HFFc6 (cell line): ENCODE results near the gene DLST. TPM values are rescaled to one million over a fixed set of nuclear protein-coding genes. Genes with fewer than 3 reads are reported as not detected.
A peak's percentile ranks its signal among the peaks of the same experiment; 100 is the strongest.

ENCODE experiments used
- DNase-seq: peaks from one replicate; pipeline ENCODE4 v3.0.0-alpha.2; 2018
- H3K27ac Mint-ChIP-seq: 2 replicates; pipeline ENCODE4 v1.8.0; 2020; ENCODE audit warnings: mild to moderate bottlenecking, mixed read lengths
- H3K27me3 Mint-ChIP-seq: 2 replicates; pipeline ENCODE4 v1.8.0; 2021; ENCODE audit warnings: mild to moderate bottlenecking, moderate library complexity, mixed read lengths; ENCODE audit not compliant: insufficient read depth
- H3K36me3 Mint-ChIP-seq: 2 replicates; pipeline ENCODE4 v1.8.0; 2021; ENCODE audit warnings: low read depth, mixed read lengths
- H3K4me1 Mint-ChIP-seq: 2 replicates; pipeline ENCODE4 v1.8.0; 2020; ENCODE audit warnings: low read depth, mixed read lengths
- H3K4me3 Mint-ChIP-seq: 2 replicates; pipeline ENCODE4 v1.8.0; 2020; ENCODE audit warnings: mild to moderate bottlenecking, moderate library complexity, mixed read lengths
- H3K9me3 Mint-ChIP-seq: 2 replicates; pipeline ENCODE4 v1.8.0; 2020; ENCODE audit warnings: mild to moderate bottlenecking, mixed read lengths
- total RNA-seq, 6 experiments: library from RNA; stranded (reverse); fragmentation: NEBNext Ultra II Directional; extraction: Animal tissue kit (Norgen Biotek cat#: 25700); gene quantifications; 2 replicates in 1 of 6; 3 replicates in 5 of 6; pipeline ENCODE4 v1.2.3, GENCODE V29; 2021
- TF ChIP-seq, protein P1 (sequence below): fragments of 200-600 bp; sonication (generic); IDR thresholded peaks from 2 replicates; pipeline ENCODE4 v1.5.0; 2021; ENCODE audit warnings: antibody characterized with exemption, mild to moderate bottlenecking

The DLST gene
- total RNA-seq, 6 experiments from 2014 or later: 97.5 to 118 (median 109) TPM

DNA sequence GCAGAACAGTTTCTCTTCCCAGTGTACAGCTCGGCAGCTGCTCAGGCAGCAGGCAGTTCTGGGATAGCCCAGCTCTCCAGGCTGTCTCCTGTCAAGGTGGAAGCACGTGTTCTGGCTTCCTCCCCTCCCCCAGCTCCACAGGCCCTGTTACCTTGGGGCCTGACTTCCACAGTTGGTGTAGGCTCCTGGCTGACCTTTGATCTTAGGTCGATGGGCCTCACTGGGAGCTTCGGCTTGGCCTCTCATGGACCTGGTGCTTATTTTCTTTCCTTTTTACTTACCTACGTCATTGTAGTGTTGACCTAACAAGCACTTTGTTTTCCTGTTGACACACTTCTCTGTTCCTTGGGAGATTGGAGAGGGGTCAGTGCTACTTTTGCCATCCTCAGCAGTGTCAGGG is 17.0 kb downstream of the DLST start:
- DNase-seq: no peak
- Mint-ChIP-seq H3K4me3 (no peak overlapping the region), H3K36me3 (peaks cover 45% of the 10 kb centered on the region), H3K4me1 (no peaks in the 10 kb centered on the region), H3K27me3 (no peaks in the 10 kb centered on the region), H3K9me3 (no peaks in the 10 kb centered on the region), H3K27ac (no peak overlapping the region; the same call in 1 of the 2 replicates)
- TF ChIP-seq, protein P1, sequence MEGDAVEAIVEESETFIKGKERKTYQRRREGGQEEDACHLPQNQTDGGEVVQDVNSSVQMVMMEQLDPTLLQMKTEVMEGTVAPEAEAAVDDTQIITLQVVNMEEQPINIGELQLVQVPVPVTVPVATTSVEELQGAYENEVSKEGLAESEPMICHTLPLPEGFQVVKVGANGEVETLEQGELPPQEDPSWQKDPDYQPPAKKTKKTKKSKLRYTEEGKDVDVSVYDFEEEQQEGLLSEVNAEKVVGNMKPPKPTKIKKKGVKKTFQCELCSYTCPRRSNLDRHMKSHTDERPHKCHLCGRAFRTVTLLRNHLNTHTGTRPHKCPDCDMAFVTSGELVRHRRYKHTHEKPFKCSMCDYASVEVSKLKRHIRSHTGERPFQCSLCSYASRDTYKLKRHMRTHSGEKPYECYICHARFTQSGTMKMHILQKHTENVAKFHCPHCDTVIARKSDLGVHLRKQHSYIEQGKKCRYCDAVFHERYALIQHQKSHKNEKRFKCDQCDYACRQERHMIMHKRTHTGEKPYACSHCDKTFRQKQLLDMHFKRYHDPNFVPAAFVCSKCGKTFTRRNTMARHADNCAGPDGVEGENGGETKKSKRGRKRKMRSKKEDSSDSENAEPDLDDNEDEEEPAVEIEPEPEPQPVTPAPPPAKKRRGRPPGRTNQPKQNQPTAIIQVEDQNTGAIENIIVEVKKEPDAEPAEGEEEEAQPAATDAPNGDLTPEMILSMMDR: no peak

DNA sequence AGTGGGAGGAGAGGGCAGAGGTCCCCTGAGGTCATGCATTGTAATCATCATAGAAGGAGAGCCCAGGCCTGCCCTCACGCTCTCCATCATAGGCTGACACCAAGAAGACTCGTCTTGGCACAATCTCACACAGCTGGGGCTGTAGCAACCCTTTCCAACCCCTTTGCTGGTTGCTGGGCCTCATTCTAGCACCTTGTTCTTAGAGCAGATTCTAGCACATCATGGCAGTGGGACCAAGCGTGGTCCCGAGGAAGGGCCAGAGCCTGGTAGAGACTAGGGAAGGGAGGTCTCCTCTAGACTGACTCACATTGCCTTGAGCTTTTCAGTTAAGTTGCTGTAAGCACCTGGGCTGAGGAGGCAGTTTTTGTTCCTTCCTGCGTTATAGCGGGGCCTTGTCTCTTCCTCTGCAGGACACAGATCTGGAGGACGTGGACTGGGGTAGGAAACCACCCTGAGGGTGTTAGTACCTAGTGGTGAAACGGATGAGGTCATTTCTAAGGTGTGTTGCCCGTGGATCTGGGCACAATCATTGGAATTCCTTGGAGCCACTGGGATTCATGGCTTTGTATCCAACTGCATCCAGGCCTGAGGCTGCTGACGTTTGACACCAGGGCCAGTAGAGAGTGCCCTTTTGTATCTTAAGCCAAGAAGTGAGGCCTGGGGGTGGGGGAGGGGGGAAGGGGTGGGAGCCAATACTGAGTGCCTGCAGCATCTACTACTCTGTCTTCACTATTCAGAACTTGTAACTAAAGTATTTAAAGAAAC is 21.4 kb downstream of the DLST start:
- no peak overlapping the region for H3K4me3 Mint-ChIP-seq
- TF ChIP-seq, protein P1: no peak
- DNase-seq: no peak
- H3K9me3 Mint-ChIP-seq: no peaks in the 10 kb centered on the region
- peaks cover 27% of the 10 kb centered on the region for H3K36me3 Mint-ChIP-seq
- H3K27me3 Mint-ChIP-seq: no peaks in the 10 kb centered on the region; the same call in none of the 2 replicates
- no peak overlapping the region for H3K27ac Mint-ChIP-seq
- peaks cover 7% of the 10 kb centered on the region; the same call in 1 of the 2 replicates for H3K4me1 Mint-ChIP-seq

DNA sequence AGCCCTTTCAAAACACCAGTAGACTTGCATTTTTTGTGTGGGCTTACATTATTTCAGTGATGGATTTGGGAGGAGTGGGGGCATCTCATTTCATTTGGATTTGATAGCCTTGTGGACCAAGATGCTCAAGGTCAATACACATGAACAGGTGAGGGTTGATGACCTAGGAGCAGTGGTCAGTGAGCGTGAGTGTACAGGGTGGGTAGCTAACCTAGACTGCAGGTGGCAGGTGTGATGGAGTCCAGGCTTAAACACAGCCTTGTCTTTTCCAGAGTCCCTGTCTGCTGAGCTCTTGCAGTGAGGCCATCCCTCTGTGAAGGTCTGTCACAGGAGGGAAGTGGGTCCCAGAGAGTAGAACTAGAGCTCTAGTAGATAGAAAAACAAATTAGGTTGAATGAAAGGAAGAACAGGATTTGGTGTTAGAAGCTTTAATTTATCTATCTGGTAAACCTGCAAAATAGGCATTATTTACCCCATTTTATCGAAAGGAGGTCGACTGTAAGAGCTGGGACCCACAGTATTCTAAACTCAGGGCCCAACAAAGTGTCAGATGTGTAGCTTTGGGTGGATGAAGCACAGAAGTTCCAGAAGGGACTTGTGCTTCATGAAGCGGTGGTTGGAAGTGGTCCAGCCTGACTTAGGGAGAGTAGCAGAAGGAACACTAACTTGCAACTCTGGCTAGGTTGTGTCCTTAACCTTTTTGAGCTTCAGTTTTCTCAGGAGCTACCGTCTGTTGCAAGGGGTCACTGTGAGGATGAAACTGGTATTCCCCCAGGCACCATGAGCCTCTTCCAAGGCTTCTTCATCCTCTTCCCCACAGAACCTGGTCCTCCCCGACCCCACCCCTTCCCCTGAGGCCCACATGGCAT is 23.2 kb downstream of the DLST start:
- TF ChIP-seq, protein P1: no peak
- Mint-ChIP-seq H3K36me3 (peaks cover 12% of the 10 kb centered on the region), H3K27me3 (peaks cover 2% of the 10 kb centered on the region), H3K4me3 (no peak overlapping the region), H3K4me1 (peaks cover 14% of the 10 kb centered on the region), H3K9me3 (no peaks in the 10 kb centered on the region), H3K27ac (no peak overlapping the region; the same call in 1 of the 2 replicates)
- DNase-seq: no peak

DNA sequence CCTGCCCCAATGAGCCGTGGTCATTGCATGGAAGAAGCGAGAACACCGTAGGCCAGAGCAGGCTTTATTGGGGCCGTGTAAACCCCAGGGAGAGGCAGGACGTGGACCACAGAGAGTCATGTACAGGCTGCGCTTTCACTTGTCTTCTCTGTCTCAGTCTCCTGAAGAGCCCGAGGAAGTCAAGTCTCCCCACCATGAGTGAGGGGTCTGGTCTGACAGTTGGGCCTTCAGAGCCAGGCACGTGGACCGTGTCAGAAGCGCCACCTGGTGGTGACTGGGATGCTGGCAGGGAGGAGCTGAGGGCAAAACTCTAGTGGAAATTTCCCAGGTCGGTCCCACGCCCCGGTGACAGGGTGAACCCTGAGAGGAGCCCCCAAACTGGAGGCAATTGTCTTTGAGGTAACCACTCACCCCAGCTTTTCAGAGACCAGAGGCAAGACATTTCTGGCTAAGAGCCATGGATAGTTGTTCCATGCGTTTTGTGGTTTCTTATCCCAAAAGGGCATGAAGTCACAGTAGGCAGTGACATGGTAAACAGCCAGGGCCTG is 24.0 kb downstream of the DLST start:
- Mint-ChIP-seq H3K9me3 (no peaks in the 10 kb centered on the region), H3K4me3 (no peak overlapping the region), H3K4me1 (peaks cover 20% of the 10 kb centered on the region), H3K27ac (no peak overlapping the region), H3K36me3 (0 out of 2 replicates have a peak, but pooled peaks cover 6% of the 10 kb centered on the region), H3K27me3 (peaks cover 2% of the 10 kb centered on the region)
- TF ChIP-seq, protein P1: peak; percentile 98
- DNase-seq: peak; percentile 30

DNA sequence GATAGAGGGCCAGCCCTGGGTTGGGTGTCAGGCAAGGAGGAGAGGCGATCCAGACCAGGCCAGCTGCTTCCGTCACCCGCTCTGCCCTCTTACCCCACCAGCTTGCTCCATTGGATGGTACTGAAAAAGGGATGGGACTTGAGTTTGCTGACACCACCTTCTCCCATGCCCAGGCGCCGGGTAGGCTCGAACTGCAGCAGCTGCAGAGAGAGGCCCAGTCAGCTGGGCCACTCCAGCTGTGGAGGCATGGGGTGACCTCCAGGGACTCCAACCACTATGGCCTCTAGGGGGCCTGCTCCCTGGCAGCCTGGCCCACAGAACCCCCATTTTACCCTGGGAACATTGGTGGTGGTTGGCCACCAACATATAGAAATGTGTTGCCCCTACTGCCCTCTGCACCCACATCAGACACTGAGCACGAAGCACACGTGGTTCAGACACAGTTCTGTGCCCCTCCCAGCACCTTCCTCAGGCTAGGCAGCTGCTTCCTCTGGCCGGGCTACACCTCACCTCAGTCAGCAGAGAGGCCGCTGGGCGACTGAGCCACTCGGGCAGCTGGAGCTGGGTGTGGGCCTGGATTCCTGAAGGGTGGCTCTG is 25.3 kb downstream of the DLST start:
- DNase-seq: no peak
- no peaks in the 10 kb centered on the region for H3K9me3 Mint-ChIP-seq
- H3K36me3 Mint-ChIP-seq: 0 out of 2 replicates have a peak, but pooled peaks cover 6% of the 10 kb centered on the region
- peaks cover 2% of the 10 kb centered on the region for H3K27me3 Mint-ChIP-seq
- H3K27ac Mint-ChIP-seq: no peak overlapping the region
- TF ChIP-seq, protein P1: peak; percentile 69
- peaks cover 20% of the 10 kb centered on the region for H3K4me1 Mint-ChIP-seq
- H3K4me3 Mint-ChIP-seq: no peak overlapping the region
